Activated T-cell treated with anti-CD3 and anti-CD28 coated beads, Interleukin-2, amount 50 U/mL, for 24 hours (primary cell): ENCODE measurements around the gene NCCRP1.

Experiments
- DNase-seq: peaks from one replicate; pipeline ENCODE4 v3.0.0-alpha.2; 2020
- H3K27ac Mint-ChIP-seq: 2 replicates; pipeline ENCODE4 v1.8.0; 2020; ENCODE audit warnings: mild to moderate bottlenecking, mixed read lengths
- H3K27me3 Mint-ChIP-seq: 2 replicates; pipeline ENCODE4 v1.8.0; 2020; ENCODE audit warnings: mixed read lengths
- H3K36me3 Mint-ChIP-seq: 2 replicates; pipeline ENCODE4 v1.8.0; 2020; ENCODE audit warnings: low read depth, mixed read lengths
- H3K4me1 Mint-ChIP-seq: 2 replicates; pipeline ENCODE4 v1.8.0; 2020; ENCODE audit warnings: low read depth, mixed read lengths
- H3K4me3 Mint-ChIP-seq: 2 replicates; pipeline ENCODE4 v1.8.0; 2020; ENCODE audit warnings: mild to moderate bottlenecking, moderate library complexity, mixed read lengths
- H3K9me3 Mint-ChIP-seq: 2 replicates; pipeline ENCODE4 v1.8.0; 2020; ENCODE audit warnings: mixed read lengths

The NCCRP1 gene

GRCh38 chr19:39196860-39197562 is at the start of gene NCCRP1:
Gene NCCRP1, plus strand, starts transcription at chr19:39196964. Its CDS starts 19 bp downstream, at chr19:39196983.
- peaks cover 75% of the 10 kb centered on the region for H3K27me3 Mint-ChIP-seq
- no peak for DNase-seq
- no peaks in the 10 kb centered on the region for H3K36me3 Mint-ChIP-seq
- no peaks in the 10 kb centered on the region for H3K9me3 Mint-ChIP-seq
- H3K27ac Mint-ChIP-seq = no peak within 1 kb of the TSS
- peaks cover 19% of the 10 kb centered on the region for H3K4me1 Mint-ChIP-seq
- no peak within 1 kb of the TSS for H3K4me3 Mint-ChIP-seq

- peaks cover 25% of the 10 kb centered on the region for H3K4me1 Mint-ChIP-seq
- H3K27ac Mint-ChIP-seq = no peak overlapping the region
- DNase-seq = no peak
- peaks cover 5% of the 10 kb centered on the region for H3K36me3 Mint-ChIP-seq
- H3K9me3 Mint-ChIP-seq = no peaks in the 10 kb centered on the region
- no peaks in the 10 kb centered on the region for H3K27me3 Mint-ChIP-seq
- H3K4me3 Mint-ChIP-seq = no peak overlapping the region
These were observed 49.3 kb upstream of the NCCRP1 start for GRCh38 chr19:39147480-39147879.

GRCh38 chr19:39148939-39149529 is 47.7 kb upstream of the NCCRP1 start:
- H3K36me3 Mint-ChIP-seq = peaks cover 7% of the 10 kb centered on the region
- DNase-seq = no peak
- no peaks in the 10 kb centered on the region for H3K27me3 Mint-ChIP-seq
- H3K4me1 Mint-ChIP-seq = peaks cover 25% of the 10 kb centered on the region
- no peak overlapping the region for H3K4me3 Mint-ChIP-seq
- no peaks in the 10 kb centered on the region for H3K9me3 Mint-ChIP-seq
- H3K27ac Mint-ChIP-seq = no peak overlapping the region

- H3K27me3 Mint-ChIP-seq = no peaks in the 10 kb centered on the region
- no peak for DNase-seq
- no peak overlapping the region for H3K4me3 Mint-ChIP-seq
- H3K36me3 Mint-ChIP-seq = peaks cover 7% of the 10 kb centered on the region
- H3K4me1 Mint-ChIP-seq = peaks cover 20% of the 10 kb centered on the region
- no peaks in the 10 kb centered on the region for H3K9me3 Mint-ChIP-seq
- no peak overlapping the region for H3K27ac Mint-ChIP-seq
These were observed 46.5 kb upstream of the NCCRP1 start for GRCh38 chr19:39150235-39150634.

GRCh38 chr19:39150807-39151600 is 45.8 kb upstream of the NCCRP1 start:
- H3K4me1 Mint-ChIP-seq = peaks cover 21% of the 10 kb centered on the region
- no peak for DNase-seq
- H3K27me3 Mint-ChIP-seq = no peaks in the 10 kb centered on the region
- peaks cover 7% of the 10 kb centered on the region for H3K36me3 Mint-ChIP-seq
- no peak overlapping the region for H3K4me3 Mint-ChIP-seq
- no peaks in the 10 kb centered on the region for H3K9me3 Mint-ChIP-seq
- no peak overlapping the region for H3K27ac Mint-ChIP-seq

GRCh38 chr19:39152066-39152465 is 44.7 kb upstream of the NCCRP1 start:
- Mint-ChIP-seq H3K4me1 (peaks cover 23% of the 10 kb centered on the region), H3K27ac (no peak overlapping the region), H3K36me3 (peaks cover 7% of the 10 kb centered on the region), H3K9me3 (no peaks in the 10 kb centered on the region), H3K27me3 (no peaks in the 10 kb centered on the region), H3K4me3 (no peak overlapping the region)
- DNase-seq = no peak

- no peaks in the 10 kb centered on the region for H3K27me3 Mint-ChIP-seq
- H3K36me3 Mint-ChIP-seq = peaks cover 2% of the 10 kb centered on the region
- no peak for DNase-seq
- no peaks in the 10 kb centered on the region for H3K9me3 Mint-ChIP-seq
- H3K4me3 Mint-ChIP-seq = no peak overlapping the region
- no peak overlapping the region for H3K27ac Mint-ChIP-seq
- H3K4me1 Mint-ChIP-seq = peaks cover 25% of the 10 kb centered on the region
These were observed 42.6 kb upstream of the NCCRP1 start for GRCh38 chr19:39154100-39154628.

- Mint-ChIP-seq H3K4me1 (peaks cover 25% of the 10 kb centered on the region), H3K4me3 (no peak overlapping the region), H3K27ac (no peak overlapping the region), H3K36me3 (peaks cover 2% of the 10 kb centered on the region), H3K27me3 (no peaks in the 10 kb centered on the region), H3K9me3 (no peaks in the 10 kb centered on the region)
- no peak for DNase-seq
These were observed 42.1 kb upstream of the NCCRP1 start for GRCh38 chr19:39154629-39155100.

- peaks cover 25% of the 10 kb centered on the region for H3K4me1 Mint-ChIP-seq
- H3K27ac Mint-ChIP-seq = no peak overlapping the region
- DNase-seq = no peak
- no peak overlapping the region for H3K4me3 Mint-ChIP-seq
- peaks cover 2% of the 10 kb centered on the region for H3K36me3 Mint-ChIP-seq
- no peaks in the 10 kb centered on the region for H3K9me3 Mint-ChIP-seq
- no peaks in the 10 kb centered on the region for H3K27me3 Mint-ChIP-seq
These were observed 41.6 kb upstream of the NCCRP1 start for GRCh38 chr19:39155114-39155700.

- Mint-ChIP-seq H3K9me3 (no peaks in the 10 kb centered on the region), H3K36me3 (peaks cover 2% of the 10 kb centered on the region), H3K4me1 (peaks cover 24% of the 10 kb centered on the region), H3K27me3 (no peaks in the 10 kb centered on the region), H3K4me3 (no peak overlapping the region), H3K27ac (no peak overlapping the region)
- no peak for DNase-seq
These were observed 41.0 kb upstream of the NCCRP1 start for GRCh38 chr19:39155741-39156140.

GRCh38 chr19:39156326-39157230 is 40.2 kb upstream of the NCCRP1 start:
- H3K27ac Mint-ChIP-seq = no peak overlapping the region
- no peak for DNase-seq
- H3K36me3 Mint-ChIP-seq = peaks cover 2% of the 10 kb centered on the region
- H3K4me1 Mint-ChIP-seq = peaks cover 20% of the 10 kb centered on the region
- no peaks in the 10 kb centered on the region for H3K9me3 Mint-ChIP-seq
- H3K4me3 Mint-ChIP-seq = no peak overlapping the region
- no peaks in the 10 kb centered on the region for H3K27me3 Mint-ChIP-seq

GRCh38 chr19:39157275-39157996 is 39.3 kb upstream of the NCCRP1 start:
- peaks cover 2% of the 10 kb centered on the region for H3K36me3 Mint-ChIP-seq
- H3K4me1 Mint-ChIP-seq = peaks cover 16% of the 10 kb centered on the region
- H3K27ac Mint-ChIP-seq = no peak overlapping the region
- H3K4me3 Mint-ChIP-seq = no peak overlapping the region
- H3K27me3 Mint-ChIP-seq = no peaks in the 10 kb centered on the region
- H3K9me3 Mint-ChIP-seq = no peaks in the 10 kb centered on the region
- DNase-seq = no peak

- H3K27ac Mint-ChIP-seq = no peak overlapping the region
- H3K36me3 Mint-ChIP-seq = peaks cover 2% of the 10 kb centered on the region
- no peak overlapping the region for H3K4me3 Mint-ChIP-seq
- peaks cover 21% of the 10 kb centered on the region for H3K4me1 Mint-ChIP-seq
- H3K27me3 Mint-ChIP-seq = no peaks in the 10 kb centered on the region
- H3K9me3 Mint-ChIP-seq = no peaks in the 10 kb centered on the region
- DNase-seq = no peak
These were observed 38.8 kb upstream of the NCCRP1 start for GRCh38 chr19:39157997-39158389.
